GM12878 (cell line): Measurements from ENCODE around the gene TAB2. TPM values are rescaled to one million over a fixed set of nuclear protein-coding genes. Genes with fewer than 3 reads are reported as not detected.

Experiments
- CBX3 ChIP-seq: fragments of 200-600 bp; sonication (generic); IDR thresholded peaks from 2 replicates; pipeline ENCODE4 v1.6.1; 2016; ENCODE audit warnings: low read depth, borderline replicate concordance
- FOXM1 ChIP-seq: IDR thresholded peaks from 2 replicates; pipeline ENCODE4 v1.6.1; 2012; ENCODE audit warnings: low read depth, mild to moderate bottlenecking, inconsistent platforms, low read length, moderate library complexity
- IKZF2 ChIP-seq, 2 experiments: fragments of 450-650 bp; IDR thresholded peaks; 2 replicates each; pipeline ENCODE4 v1.6.1; 2017; ENCODE audit warnings: mild to moderate bottlenecking in 2 of 2, moderate library complexity in 2 of 2
- NBN ChIP-seq: fragments of 450-650 bp; IDR thresholded peaks from 2 replicates; pipeline ENCODE4 v1.6.1; 2016
- POLR2AphosphoS2 ChIP-seq: IDR thresholded peaks from 2 replicates; pipeline ENCODE4 v1.6.1; 2011; ENCODE audit warnings: low read depth, mild to moderate bottlenecking, low read length, improper control_type of control experiment, moderate library complexity
- STAT3 ChIP-seq: IDR thresholded peaks from 2 replicates; pipeline ENCODE4 v1.6.1; 2011; ENCODE audit warnings: low read depth, low read length, improper control_type of control experiment
- TAF1 ChIP-seq: IDR thresholded peaks from 2 replicates; pipeline ENCODE4 v1.6.1; 2011; ENCODE audit warnings: mild to moderate bottlenecking, low read depth, low read length, borderline replicate concordance
- YY1 ChIP-seq: IDR thresholded peaks from 2 replicates; pipeline ENCODE4 v1.6.1; 2011; ENCODE audit warnings: low read depth, mild to moderate bottlenecking, low read length
- ZNF24 ChIP-seq: fragments of 450-650 bp; IDR thresholded peaks from 2 replicates; pipeline ENCODE4 v1.6.1; 2017; ENCODE audit warnings: antibody characterized with exemption, mild to moderate bottlenecking
- polyA plus RNA-seq, 11 experiments: library from polyadenylated mRNA; depleted of rRNA in 4 of 11; unstranded in 6 of 11; stranded (reverse) in 5 of 11; fragments of >200 nt; fragmentation: Nextera tagmentation in 4 of 11; fragmentation: Illumina TruSeq in 1 of 11; extraction: Ambion mirVana in 4 of 11; extraction: Trizol in 1 of 11; gene quantifications; 1 replicate in 1 of 11; 2 replicates in 10 of 11; pipeline versions ENCODE4 v1.2.1 to v1.2.3, GENCODE V29; 2011 to 2016; ENCODE audit warnings: inconsistent platforms in 2 of 11, missing spikeins in 2 of 11, low read depth in 1 of 11
- total RNA-seq, 4 experiments: library from RNA; depleted of rRNA in 3 of 4; stranded (reverse); fragments of >200 nt in 3 of 4; fragmentation: Illumina TruSeq in 1 of 4; extraction: Trizol in 1 of 4; gene quantifications; 2 replicates each; pipeline versions ENCODE4 v1.2.1 to v1.2.3, GENCODE V29; 2013 to 2021
- TF ChIP-seq, protein P1 (sequence below): fragments of 150-350 bp; IDR thresholded peaks from 2 replicates; pipeline ENCODE4 v1.6.1; 2016; ENCODE audit warnings: low read depth, low read length
- TF ChIP-seq, protein P2 (sequence below): fragments of 450-650 bp; formaldehyde crosslinking; IDR thresholded peaks from 2 replicates; pipeline ENCODE4 v1.4.0; 2020; ENCODE audit warnings: mild to moderate bottlenecking, moderate library complexity

Gene TAB2
- total and polyA plus RNA-seq, 10 of the 15 experiments (the other 5 are each of a cell fraction or from before 2014, with no cell fraction given), result 8.9 to 66.3 (median 23.0) TPM

DNA sequence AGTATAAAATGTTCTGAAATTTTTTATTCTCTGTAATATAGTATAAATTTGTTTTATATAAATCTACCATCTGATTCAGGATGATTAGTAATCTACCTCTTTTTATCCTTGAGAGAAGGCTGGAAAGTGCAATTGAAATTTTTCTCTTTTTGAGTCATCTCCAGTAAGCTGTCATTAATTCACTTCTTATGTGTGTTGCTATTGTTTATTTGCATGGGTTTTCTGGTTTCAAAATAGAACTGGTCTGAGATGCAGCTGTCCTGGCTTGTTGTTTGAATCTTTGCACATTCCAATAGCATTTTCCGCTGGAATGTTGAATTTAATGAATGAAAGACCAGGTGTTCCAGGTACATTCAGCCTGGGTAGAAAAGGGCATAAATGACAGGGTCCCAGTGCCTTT, 24.3 kb upstream of the TAB2 start (continued):
- TF ChIP-seq YY1, result no peak
- TF ChIP-seq POLR2AphosphoS2, result no peak
- TF ChIP-seq, protein P1, sequence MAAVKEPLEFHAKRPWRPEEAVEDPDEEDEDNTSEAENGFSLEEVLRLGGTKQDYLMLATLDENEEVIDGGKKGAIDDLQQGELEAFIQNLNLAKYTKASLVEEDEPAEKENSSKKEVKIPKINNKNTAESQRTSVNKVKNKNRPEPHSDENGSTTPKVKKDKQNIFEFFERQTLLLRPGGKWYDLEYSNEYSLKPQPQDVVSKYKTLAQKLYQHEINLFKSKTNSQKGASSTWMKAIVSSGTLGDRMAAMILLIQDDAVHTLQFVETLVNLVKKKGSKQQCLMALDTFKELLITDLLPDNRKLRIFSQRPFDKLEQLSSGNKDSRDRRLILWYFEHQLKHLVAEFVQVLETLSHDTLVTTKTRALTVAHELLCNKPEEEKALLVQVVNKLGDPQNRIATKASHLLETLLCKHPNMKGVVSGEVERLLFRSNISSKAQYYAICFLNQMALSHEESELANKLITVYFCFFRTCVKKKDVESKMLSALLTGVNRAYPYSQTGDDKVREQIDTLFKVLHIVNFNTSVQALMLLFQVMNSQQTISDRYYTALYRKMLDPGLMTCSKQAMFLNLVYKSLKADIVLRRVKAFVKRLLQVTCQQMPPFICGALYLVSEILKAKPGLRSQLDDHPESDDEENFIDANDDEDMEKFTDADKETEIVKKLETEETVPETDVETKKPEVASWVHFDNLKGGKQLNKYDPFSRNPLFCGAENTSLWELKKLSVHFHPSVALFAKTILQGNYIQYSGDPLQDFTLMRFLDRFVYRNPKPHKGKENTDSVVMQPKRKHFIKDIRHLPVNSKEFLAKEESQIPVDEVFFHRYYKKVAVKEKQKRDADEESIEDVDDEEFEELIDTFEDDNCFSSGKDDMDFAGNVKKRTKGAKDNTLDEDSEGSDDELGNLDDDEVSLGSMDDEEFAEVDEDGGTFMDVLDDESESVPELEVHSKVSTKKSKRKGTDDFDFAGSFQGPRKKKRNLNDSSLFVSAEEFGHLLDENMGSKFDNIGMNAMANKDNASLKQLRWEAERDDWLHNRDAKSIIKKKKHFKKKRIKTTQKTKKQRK, result no peak
- TF ChIP-seq IKZF2 (IDR thresholded peaks at IDR 0.05), result peak; percentile 48 to 64
- no peak for TF ChIP-seq NBN
- peak; percentile 71; the same call in 1 of the 2 replicates for TF ChIP-seq ZNF24
- TF ChIP-seq, protein P2, sequence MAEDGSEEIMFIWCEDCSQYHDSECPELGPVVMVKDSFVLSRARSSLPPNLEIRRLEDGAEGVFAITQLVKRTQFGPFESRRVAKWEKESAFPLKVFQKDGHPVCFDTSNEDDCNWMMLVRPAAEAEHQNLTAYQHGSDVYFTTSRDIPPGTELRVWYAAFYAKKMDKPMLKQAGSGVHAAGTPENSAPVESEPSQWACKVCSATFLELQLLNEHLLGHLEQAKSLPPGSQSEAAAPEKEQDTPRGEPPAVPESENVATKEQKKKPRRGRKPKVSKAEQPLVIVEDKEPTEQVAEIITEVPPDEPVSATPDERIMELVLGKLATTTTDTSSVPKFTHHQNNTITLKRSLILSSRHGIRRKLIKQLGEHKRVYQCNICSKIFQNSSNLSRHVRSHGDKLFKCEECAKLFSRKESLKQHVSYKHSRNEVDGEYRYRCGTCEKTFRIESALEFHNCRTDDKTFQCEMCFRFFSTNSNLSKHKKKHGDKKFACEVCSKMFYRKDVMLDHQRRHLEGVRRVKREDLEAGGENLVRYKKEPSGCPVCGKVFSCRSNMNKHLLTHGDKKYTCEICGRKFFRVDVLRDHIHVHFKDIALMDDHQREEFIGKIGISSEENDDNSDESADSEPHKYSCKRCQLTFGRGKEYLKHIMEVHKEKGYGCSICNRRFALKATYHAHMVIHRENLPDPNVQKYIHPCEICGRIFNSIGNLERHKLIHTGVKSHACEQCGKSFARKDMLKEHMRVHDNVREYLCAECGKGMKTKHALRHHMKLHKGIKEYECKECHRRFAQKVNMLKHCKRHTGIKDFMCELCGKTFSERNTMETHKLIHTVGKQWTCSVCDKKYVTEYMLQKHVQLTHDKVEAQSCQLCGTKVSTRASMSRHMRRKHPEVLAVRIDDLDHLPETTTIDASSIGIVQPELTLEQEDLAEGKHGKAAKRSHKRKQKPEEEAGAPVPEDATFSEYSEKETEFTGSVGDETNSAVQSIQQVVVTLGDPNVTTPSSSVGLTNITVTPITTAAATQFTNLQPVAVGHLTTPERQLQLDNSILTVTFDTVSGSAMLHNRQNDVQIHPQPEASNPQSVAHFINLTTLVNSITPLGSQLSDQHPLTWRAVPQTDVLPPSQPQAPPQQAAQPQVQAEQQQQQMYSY (CRISPR knock-in tag), result no peak
- no peak for TF ChIP-seq FOXM1
- no peak for TF ChIP-seq CBX3
- no peak for TF ChIP-seq STAT3
- TF ChIP-seq TAF1, result no peak
